ENCODE measurements around the gene PALM. TPM values are rescaled to one million over a fixed set of nuclear protein-coding genes. Genes with fewer than 3 reads are reported as not detected.
"Not testable (repeated sequence)": the region's sequence is repeated elsewhere in the genome, so short reads cannot be mapped to it uniquely, and the experiment has no call there.

The PALM gene
- total RNA-seq, 1 donor: not detected

DNA sequence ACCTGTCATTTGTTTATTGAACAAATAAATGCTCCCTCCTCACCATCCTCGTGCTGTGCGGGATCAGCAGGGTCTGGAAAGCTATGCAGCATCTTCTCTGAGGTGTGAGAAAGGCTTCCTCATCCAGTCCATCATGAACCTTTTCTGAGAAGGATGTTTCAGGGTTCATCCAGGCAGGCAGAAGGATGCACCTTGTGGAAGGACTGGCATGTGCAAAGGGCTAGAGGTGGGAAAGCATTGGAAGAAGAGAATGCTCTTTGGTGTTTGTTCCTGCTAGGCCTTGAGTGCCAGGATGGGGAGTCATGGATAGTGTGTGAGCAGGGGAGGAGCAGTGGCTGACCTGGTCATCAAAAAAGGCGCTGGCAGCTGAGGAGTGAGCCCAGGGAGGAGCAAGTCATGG is 6.6 kb downstream of the PALM start:
- Histone ChIP-seq H3K4me3 (ENCODE audit: low read length) (no peak overlapping the region), H3K9me3 (ENCODE audit: low read depth, low read length) (no peaks in the 10 kb centered on the region), H3K27me3 (ENCODE audit: insufficient read depth, low read length) (peaks cover 10% of the 10 kb centered on the region), H3K4me1 (ENCODE audit: insufficient read depth, low read length) (no peaks in the 10 kb centered on the region)

- H3K27me3 ChIP-seq (ENCODE audit: insufficient read depth, low read length): peaks cover 14% of the 10 kb centered on the region
- no peak overlapping the region for H3K4me3 ChIP-seq (ENCODE audit: low read length)
- no peaks in the 10 kb centered on the region for H3K9me3 ChIP-seq (ENCODE audit: low read depth, low read length)
- H3K4me1 ChIP-seq (ENCODE audit: insufficient read depth, low read length): no peaks in the 10 kb centered on the region
These were observed 9.7 kb downstream of the PALM start for GRCh38 chr19:718251-718951.

DNA sequence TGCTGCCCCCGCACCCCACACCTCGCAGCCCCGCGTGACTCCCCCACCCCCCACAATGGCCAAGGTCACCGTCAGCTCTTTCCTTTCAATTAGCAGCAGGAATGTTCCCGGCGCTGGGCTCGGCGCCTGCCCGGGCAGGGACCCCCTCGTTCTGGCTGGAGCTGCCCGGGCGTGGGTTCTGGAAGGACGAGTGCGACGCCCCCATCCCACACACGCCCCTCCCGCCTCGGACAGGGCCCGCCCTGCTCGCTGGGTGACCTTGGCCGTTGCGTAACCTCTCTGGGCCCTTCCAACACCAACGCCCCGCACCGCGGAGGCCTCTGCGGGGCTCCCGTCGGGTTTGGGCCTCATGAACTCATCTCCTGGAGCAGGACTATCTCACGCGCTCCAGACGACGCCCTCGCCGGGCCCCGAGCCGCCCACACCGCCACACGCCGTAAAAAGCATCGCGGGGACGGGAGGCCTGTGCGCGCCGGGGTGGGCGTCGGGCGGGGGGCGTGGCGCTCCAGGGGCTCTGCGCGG is 10.3 kb downstream of the PALM start:
- Histone ChIP-seq H3K4me3 (ENCODE audit: low read length) (no peak overlapping the region), H3K9me3 (ENCODE audit: low read depth, low read length) (no peaks in the 10 kb centered on the region), H3K4me1 (ENCODE audit: insufficient read depth, low read length) (no peaks in the 10 kb centered on the region), H3K27me3 (ENCODE audit: insufficient read depth, low read length) (peaks cover 14% of the 10 kb centered on the region)

DNA sequence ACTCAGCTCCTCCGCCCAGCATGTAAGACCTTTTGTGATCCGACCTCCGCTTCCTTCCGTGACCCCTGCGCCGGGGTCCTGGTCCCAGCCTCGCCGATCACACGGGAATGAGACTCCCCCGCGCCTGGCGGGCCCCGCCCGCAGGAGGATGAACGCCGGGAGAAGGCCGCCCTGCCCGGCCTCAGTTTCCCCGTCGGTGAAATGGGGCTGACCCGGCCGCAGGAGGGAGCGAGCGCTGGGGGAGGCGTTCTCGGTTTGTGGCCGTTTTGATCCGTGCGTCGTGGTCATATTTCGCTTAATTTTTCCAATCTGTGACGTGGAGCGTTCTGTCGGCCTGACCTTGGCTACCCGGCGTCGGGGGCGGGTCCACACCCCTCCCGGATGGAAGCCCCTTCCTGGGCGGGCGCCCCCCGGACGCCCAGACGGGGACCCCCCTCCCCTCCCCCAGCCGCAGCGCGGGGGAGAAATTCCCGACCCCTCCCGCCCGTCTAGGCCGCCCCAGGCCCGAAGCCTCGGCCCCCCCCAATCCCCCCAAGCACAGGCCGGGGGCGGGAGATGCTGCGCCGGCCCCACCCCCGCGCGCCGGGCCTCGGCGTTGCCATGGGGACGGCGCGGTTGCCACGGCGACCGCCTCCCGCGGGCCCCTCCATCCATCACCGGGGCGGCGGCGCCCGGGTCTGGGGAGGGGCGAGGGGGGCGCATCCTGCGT is 11.1 kb downstream of the PALM start:
- Histone ChIP-seq H3K4me3 (ENCODE audit: low read length) (no peak overlapping the region), H3K4me1 (ENCODE audit: insufficient read depth, low read length) (no peaks in the 10 kb centered on the region), H3K9me3 (ENCODE audit: low read depth, low read length) (no peaks in the 10 kb centered on the region), H3K27me3 (ENCODE audit: insufficient read depth, low read length) (peaks cover 14% of the 10 kb centered on the region)

DNA sequence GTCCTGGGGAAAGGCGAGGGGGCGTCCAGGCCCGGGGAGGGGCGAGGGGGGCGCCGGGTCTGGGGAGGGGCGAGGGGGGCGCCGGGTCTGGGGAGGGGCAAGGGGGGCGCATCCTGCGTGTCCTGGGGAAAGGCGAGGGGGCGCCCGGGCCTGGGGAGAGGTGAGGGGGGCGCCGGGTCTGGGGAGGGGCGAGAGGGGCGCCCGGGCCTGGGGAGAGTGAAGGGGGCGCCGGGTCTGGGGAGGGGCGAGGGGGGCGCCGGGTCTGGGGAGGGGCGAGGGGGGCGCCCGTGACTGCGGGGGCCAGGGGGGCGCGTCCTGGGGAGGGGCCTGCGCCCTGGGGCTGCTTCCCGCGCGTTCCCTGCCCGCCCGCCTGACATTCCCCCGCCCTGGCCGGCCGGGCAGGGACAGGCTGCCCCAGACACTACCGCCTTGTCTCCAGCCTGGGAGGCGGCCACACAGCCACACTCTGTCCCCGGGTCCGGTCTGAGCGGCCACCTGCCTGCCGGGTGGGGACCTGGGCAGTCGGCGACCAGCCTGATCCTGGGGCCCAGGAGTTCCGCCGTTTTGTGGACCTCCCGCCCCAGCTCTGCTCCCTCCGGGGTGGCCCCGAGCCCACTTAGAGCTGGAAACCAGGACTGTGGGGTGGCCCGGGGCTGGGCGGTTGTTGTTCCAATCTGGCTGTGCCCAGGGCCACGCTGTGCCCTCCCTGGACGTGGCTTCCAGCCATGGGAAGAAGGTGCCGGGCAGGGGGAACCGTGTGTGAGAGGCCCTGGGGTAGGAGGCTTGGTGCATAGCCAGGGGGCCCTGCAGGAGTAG is 11.8 kb downstream of the PALM start:
- no peaks in the 10 kb centered on the region for H3K4me1 ChIP-seq (ENCODE audit: insufficient read depth, low read length)
- H3K27me3 ChIP-seq (ENCODE audit: insufficient read depth, low read length): peaks cover 14% of the 10 kb centered on the region
- H3K9me3 ChIP-seq (ENCODE audit: low read depth, low read length): no peaks in the 10 kb centered on the region
- no peak overlapping the region for H3K4me3 ChIP-seq (ENCODE audit: low read length)

GRCh38 chr19:722553-723101 is 13.9 kb downstream of the PALM start:
- no peak overlapping the region for H3K4me3 ChIP-seq (ENCODE audit: low read length)
- H3K4me1 ChIP-seq (ENCODE audit: insufficient read depth, low read length): no peaks in the 10 kb centered on the region
- H3K9me3 ChIP-seq (ENCODE audit: low read depth, low read length): no peaks in the 10 kb centered on the region
- H3K27me3 ChIP-seq (ENCODE audit: insufficient read depth, low read length): peaks cover 14% of the 10 kb centered on the region

DNA sequence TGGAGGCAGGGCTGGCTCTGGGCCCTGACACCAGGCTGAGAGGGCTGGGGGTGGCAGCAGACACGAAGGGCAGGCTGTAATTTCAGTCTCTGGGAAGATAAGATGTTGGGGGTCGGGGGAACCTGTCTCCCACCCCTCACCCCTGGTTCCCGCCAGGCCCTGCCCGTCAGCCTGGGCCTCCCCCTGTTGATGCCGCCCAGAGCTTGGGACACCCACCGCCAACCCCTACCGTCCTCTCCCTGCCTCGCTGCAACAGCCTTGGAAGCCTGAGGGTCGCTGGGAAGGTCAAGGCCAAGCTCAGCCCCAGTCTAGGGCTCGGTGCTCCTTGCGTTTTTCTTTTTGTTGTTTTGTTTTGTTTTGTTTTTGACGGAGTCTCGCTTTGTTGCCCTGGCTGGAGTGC is 14.5 kb downstream of the PALM start:
- peaks cover 14% of the 10 kb centered on the region for H3K27me3 ChIP-seq (ENCODE audit: insufficient read depth, low read length)
- H3K4me1 ChIP-seq (ENCODE audit: insufficient read depth, low read length): no peaks in the 10 kb centered on the region
- no peak overlapping the region for H3K4me3 ChIP-seq (ENCODE audit: low read length)
- H3K9me3 ChIP-seq (ENCODE audit: low read depth, low read length): no peaks in the 10 kb centered on the region

DNA sequence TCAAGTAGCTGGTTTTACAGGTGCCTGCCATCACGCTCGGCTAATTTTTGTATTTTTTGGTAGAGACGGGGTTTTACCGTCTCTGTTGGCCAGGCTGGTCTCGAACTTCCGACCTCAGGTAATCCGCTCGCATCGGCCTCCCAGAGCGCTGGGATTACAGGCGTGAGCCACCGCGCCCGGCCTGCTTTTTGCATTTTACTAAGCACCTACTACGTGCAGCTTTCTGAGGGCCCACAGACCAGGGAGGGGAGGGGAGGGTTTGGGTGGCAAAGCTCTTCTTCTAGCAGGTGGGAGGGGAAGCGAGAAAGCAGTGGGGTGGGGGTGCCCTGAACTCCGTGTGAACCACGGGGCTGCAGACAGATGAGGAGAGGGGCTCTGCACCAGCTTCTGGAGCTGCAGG is 15.0 kb downstream of the PALM start:
- Histone ChIP-seq H3K9me3 (ENCODE audit: low read depth, low read length) (no peaks in the 10 kb centered on the region), H3K4me3 (ENCODE audit: low read length) (no peak overlapping the region), H3K27me3 (ENCODE audit: insufficient read depth, low read length) (peaks cover 12% of the 10 kb centered on the region), H3K4me1 (ENCODE audit: insufficient read depth, low read length) (no peaks in the 10 kb centered on the region)

GRCh38 chr19:725461-726089 is 16.8 kb downstream of the PALM start:
- Histone ChIP-seq H3K4me3 (ENCODE audit: low read length) (no peak overlapping the region), H3K27me3 (ENCODE audit: insufficient read depth, low read length) (peaks cover 4% of the 10 kb centered on the region), H3K9me3 (ENCODE audit: low read depth, low read length) (no peaks in the 10 kb centered on the region), H3K4me1 (ENCODE audit: insufficient read depth, low read length) (no peaks in the 10 kb centered on the region)

- Histone ChIP-seq H3K27me3 (ENCODE audit: insufficient read depth, low read length) (no peaks in the 10 kb centered on the region), H3K4me1 (ENCODE audit: insufficient read depth, low read length) (no peaks in the 10 kb centered on the region), H3K9me3 (ENCODE audit: low read depth, low read length) (no peaks in the 10 kb centered on the region), H3K4me3 (ENCODE audit: low read length) (no peak overlapping the region)
These were observed 18.5 kb downstream of the PALM start for GRCh38 chr19:726993-727956.

- Histone ChIP-seq H3K4me3 (ENCODE audit: low read length) (no peak overlapping the region), H3K4me1 (ENCODE audit: insufficient read depth, low read length) (no peaks in the 10 kb centered on the region), H3K27me3 (ENCODE audit: insufficient read depth, low read length) (no peaks in the 10 kb centered on the region), H3K9me3 (ENCODE audit: low read depth, low read length) (no peaks in the 10 kb centered on the region)
These were observed 19.3 kb downstream of the PALM start for GRCh38 chr19:728011-728410.

- H3K9me3 ChIP-seq (ENCODE audit: low read depth, low read length); H3K27me3 ChIP-seq (ENCODE audit: insufficient read depth, low read length); H3K4me1 ChIP-seq (ENCODE audit: insufficient read depth, low read length); H3K4me3 ChIP-seq (ENCODE audit: low read length): not testable (repeated sequence)
These were observed 20.8 kb downstream of the PALM start for GRCh38 chr19:729564-729963.

DNA sequence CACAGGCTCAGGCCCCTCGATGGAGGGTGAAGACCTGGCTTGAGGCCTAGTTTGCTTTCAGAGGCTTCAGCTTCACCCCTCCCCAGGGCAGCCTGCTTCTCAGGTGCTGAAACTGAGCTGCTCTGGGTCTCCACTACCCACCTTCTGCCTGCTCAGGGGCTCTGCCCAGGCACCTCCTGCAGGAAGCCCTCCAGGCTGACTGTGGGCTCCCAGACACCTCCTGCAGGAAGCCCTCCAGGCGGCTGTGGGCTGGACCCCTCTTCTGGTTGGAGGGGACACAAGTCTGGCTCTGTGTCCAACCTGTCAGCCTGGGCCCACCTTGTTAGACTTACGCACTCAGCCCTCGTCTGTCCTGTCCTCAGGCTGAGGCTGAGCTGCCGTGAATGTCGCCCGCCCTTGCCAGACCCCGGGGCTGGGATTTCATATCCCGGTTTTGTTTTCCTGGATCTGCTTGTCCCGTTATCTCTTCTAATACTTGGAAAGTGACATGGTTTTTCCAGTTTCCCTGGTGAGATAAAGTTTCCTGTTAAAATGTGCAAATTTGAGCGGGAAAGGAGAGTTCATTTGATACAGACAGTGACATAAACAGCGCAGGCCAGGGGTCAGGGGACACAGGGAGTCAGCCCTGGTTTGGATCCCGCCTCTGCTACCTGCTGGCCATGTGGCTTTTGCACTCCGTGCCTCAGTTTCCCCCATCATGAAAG is 21.4 kb downstream of the PALM start:
- no peaks in the 10 kb centered on the region for H3K9me3 ChIP-seq (ENCODE audit: low read depth, low read length)

More for the DNA sequence above, 21.4 kb downstream of the PALM start:
- H3K4me3 ChIP-seq (ENCODE audit: low read length): no peak overlapping the region
- H3K4me1 ChIP-seq (ENCODE audit: insufficient read depth, low read length): no peaks in the 10 kb centered on the region
- no peaks in the 10 kb centered on the region for H3K27me3 ChIP-seq (ENCODE audit: insufficient read depth, low read length)
